WI38 (cell line): ENCODE results near the gene ARV1.
"Not testable (repeated sequence)": the region's sequence is repeated elsewhere in the genome, so short reads cannot be mapped to it uniquely, and the experiment has no call there.

ENCODE experiments used
- H3K4me3 ChIP-seq: 2 replicates; pipeline ENCODE4 v1.5.1; 2011; ENCODE audit warnings: low read depth, mild to moderate bottlenecking, control low read depth, low read length
- CTCF ChIP-seq: IDR thresholded peaks from 2 replicates; pipeline ENCODE4 v1.5.1; 2012; ENCODE audit warnings: low read depth, mild to moderate bottlenecking, control low read depth, low read length

The ARV1 gene

GRCh38 chr1:230976360-230976759 lies 2.5 kb upstream of the ARV1 start:
- H3K4me3 ChIP-seq, result no peak overlapping the region
- TF ChIP-seq CTCF, result no peak

- peak overlapping the region; percentile 92 for H3K4me3 ChIP-seq
- TF ChIP-seq CTCF, result no peak
These were observed 1.8 kb upstream of the ARV1 start for GRCh38 chr1:230976825-230977747.

GRCh38 chr1:230977761-230978490 lies 968 bp upstream of the ARV1 start:
- TF ChIP-seq CTCF, result no peak
- peak overlapping the region; percentile 92 for H3K4me3 ChIP-seq

- TF ChIP-seq CTCF, result no peak
- peak overlapping the region; percentile 92 for H3K4me3 ChIP-seq
These were observed 459 bp downstream of the ARV1 start for GRCh38 chr1:230979389-230979716.

- TF ChIP-seq CTCF, result no peak
- H3K4me3 ChIP-seq, result peak overlapping the region; percentile 92
These were observed 1.1 kb downstream of the ARV1 start for GRCh38 chr1:230979952-230980351.

- no peak for TF ChIP-seq CTCF
- no peak overlapping the region for H3K4me3 ChIP-seq
These were observed 3.8 kb downstream of the ARV1 start for GRCh38 chr1:230982696-230983095.

GRCh38 chr1:230983811-230984210 lies 4.9 kb downstream of the ARV1 start:
- no peak for TF ChIP-seq CTCF
- no peak overlapping the region for H3K4me3 ChIP-seq

GRCh38 chr1:230984622-230985515 lies 6.0 kb downstream of the ARV1 start:
- not testable (repeated sequence) for H3K4me3 ChIP-seq
